ENCODE measurements around the gene STARD8.
"Not testable (repeated sequence)": the region's sequence is repeated elsewhere in the genome, so short reads cannot be mapped to it uniquely, and the experiment has no call there.

The STARD8 gene

DNA sequence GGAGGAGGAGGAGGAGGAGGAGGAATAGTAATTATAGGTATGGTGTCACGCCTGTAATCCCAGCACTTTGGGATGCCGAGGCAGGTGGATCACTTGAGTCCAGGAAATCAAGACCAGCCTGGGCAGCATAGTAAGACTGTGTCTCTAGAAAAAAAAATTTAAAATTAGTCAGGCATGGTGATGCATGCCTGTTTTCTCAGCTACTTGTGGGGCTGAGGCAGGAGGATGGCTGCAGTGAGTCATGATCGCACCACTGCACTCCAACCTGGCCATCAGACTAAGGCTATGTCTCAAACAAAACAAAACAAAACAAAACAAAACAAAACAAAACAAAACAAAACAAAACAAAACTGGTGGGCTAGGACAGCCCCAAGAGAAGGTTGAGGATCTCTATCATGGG, 3.0 kb downstream of the STARD8 start:
- no peak overlapping the region for H3K27ac ChIP-seq
- TF ChIP-seq CTCF (conservative IDR thresholded peaks at IDR 0.05): no peak

GRCh38 chrX:68651110-68651509, 3.6 kb downstream of the STARD8 start:
- TF ChIP-seq CTCF (conservative IDR thresholded peaks at IDR 0.05): no peak
- no peak overlapping the region for H3K27ac ChIP-seq

DNA sequence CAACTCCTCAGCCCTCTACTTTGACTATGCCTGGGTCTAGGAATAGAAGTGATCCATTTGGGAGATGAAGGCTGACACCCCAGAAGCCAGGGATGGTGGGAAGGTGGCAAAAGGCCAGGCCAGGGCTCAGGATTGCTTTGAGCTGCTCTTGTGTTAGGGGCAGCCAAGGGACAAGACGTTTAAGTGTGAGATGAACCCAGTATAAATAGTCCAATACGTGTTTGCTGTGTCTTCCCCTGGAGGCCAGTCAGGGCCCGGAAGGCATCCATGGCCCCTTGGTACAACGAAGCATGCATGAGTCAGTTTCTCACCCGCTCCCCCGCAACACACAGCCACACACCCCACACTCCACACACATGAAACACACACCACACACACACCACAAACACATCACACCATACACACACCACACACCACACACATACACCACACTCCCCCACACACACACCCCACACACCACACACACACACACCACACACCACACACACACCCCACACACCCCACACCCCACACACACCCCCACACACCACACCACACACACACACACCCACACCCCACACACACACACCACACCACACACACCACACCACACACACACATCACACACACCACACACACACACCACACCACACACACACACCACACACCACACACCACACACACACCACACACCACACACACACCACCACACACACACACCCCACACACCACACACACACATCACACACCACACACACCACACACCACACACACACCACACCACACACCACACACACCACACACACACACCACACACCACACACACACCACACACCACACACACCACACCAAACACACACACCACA, 5.1 kb downstream of the STARD8 start:
- TF ChIP-seq CTCF (conservative IDR thresholded peaks at IDR 0.05): no peak

GRCh38 chrX:68654693-68655092, 7.2 kb downstream of the STARD8 start:
- TF ChIP-seq CTCF (conservative IDR thresholded peaks at IDR 0.05): no peak
- H3K27ac ChIP-seq: no peak overlapping the region

More for the DNA sequence above, 5.1 kb downstream of the STARD8 start:
- no peak overlapping the region for H3K27ac ChIP-seq

- not testable (repeated sequence) for H3K27ac ChIP-seq
Observed at GRCh38 chrX:68656473-68656872, 9.0 kb downstream of the STARD8 start.

GRCh38 chrX:68658530-68658929, 11.1 kb downstream of the STARD8 start:
- no peak for TF ChIP-seq CTCF (conservative IDR thresholded peaks at IDR 0.05)
- no peak overlapping the region for H3K27ac ChIP-seq

- no peak overlapping the region for H3K27ac ChIP-seq
- no peak for TF ChIP-seq CTCF (conservative IDR thresholded peaks at IDR 0.05)
Observed at GRCh38 chrX:68659385-68659784, 11.9 kb downstream of the STARD8 start.

- H3K27ac ChIP-seq: no peak overlapping the region
- TF ChIP-seq CTCF (conservative IDR thresholded peaks at IDR 0.05): no peak
Observed at GRCh38 chrX:68659786-68660185, 12.3 kb downstream of the STARD8 start.

All from VCaP (cell line).